H9 (cell line): Measurements from ENCODE around the gene SLC27A1. TPM values are rescaled to one million over a fixed set of nuclear protein-coding genes. Genes with fewer than 3 reads are reported as not detected.

ENCODE experiments used
- DNase-seq: peaks from one replicate; pipeline ENCODE4 v3.0.0-alpha.2; 2017
- H2AFZ ChIP-seq: one replicate; pipeline ENCODE4 v1.6.1; 2013; ENCODE audit warnings: mild to moderate bottlenecking, low read length, control low read depth, moderate library complexity
- H2AK5ac ChIP-seq: 2 replicates; pipeline ENCODE4 v1.6.1; 2013; ENCODE audit warnings: low read length, control low read depth, mixed read lengths; ENCODE audit not compliant: insufficient read length
- H2BK120ac ChIP-seq: one replicate; pipeline ENCODE4 v1.6.1; 2013; ENCODE audit warnings: low read depth, mild to moderate bottlenecking, low read length, control low read depth, inconsistent platforms; ENCODE audit not compliant: poor library complexity, severe bottlenecking
- H2BK12ac ChIP-seq: 2 replicates; pipeline ENCODE4 v1.6.1; 2013; ENCODE audit warnings: low read length, control low read depth, mixed read lengths, low read depth; ENCODE audit not compliant: insufficient read length
- H2BK15ac ChIP-seq: 2 replicates; pipeline ENCODE4 v1.6.1; 2013; ENCODE audit warnings: low read depth, low read length, control low read depth
- H2BK20ac ChIP-seq: one replicate; pipeline ENCODE4 v1.6.1; 2013; ENCODE audit warnings: low read depth, mild to moderate bottlenecking, low read length, control low read depth, inconsistent platforms; ENCODE audit not compliant: poor library complexity, severe bottlenecking
- H2BK5ac ChIP-seq: 2 replicates; pipeline ENCODE4 v1.6.1; 2013; ENCODE audit warnings: low read length, control low read depth, mixed read lengths; ENCODE audit not compliant: insufficient read length
- H3K14ac ChIP-seq: 2 replicates; pipeline ENCODE4 v1.6.1; 2013; ENCODE audit warnings: low read length, control low read depth; ENCODE audit not compliant: insufficient read depth
- H3K18ac ChIP-seq: 2 replicates; pipeline ENCODE4 v1.6.1; 2013; ENCODE audit warnings: low read depth, mild to moderate bottlenecking, mixed read lengths, low read length, control low read depth; ENCODE audit not compliant: insufficient read length
- H3K23ac ChIP-seq: 2 replicates; pipeline ENCODE4 v1.6.1; 2013; ENCODE audit warnings: low read length, control low read depth, mixed read lengths, low read depth; ENCODE audit not compliant: insufficient read length
- H3K23me2 ChIP-seq: 2 replicates; pipeline ENCODE4 v1.6.1; 2013; ENCODE audit warnings: low read depth, mild to moderate bottlenecking, mixed read lengths, low read length, control low read depth; ENCODE audit not compliant: insufficient read length, poor library complexity, severe bottlenecking
- H3K27ac ChIP-seq: 2 replicates; pipeline ENCODE4 v1.5.1; 2013; ENCODE audit warnings: low read length, control low read depth, mixed read lengths, low read depth; ENCODE audit not compliant: insufficient read length
- H3K27me3 ChIP-seq: 2 replicates; pipeline ENCODE4 v1.6.1; 2013; ENCODE audit warnings: low read length, control low read depth, inconsistent platforms; ENCODE audit not compliant: insufficient read depth
- H3K4ac ChIP-seq: 2 replicates; pipeline ENCODE4 v1.6.1; 2013; ENCODE audit warnings: low read depth, mild to moderate bottlenecking, control low read depth, inconsistent platforms, low read length, moderate library complexity
- H3K4me1 ChIP-seq: 2 replicates; pipeline ENCODE4 v1.6.1; 2013; ENCODE audit warnings: low read length, control low read depth, inconsistent platforms; ENCODE audit not compliant: insufficient read depth
- H3K4me2 ChIP-seq: 2 replicates; pipeline ENCODE4 v1.6.1; 2013; ENCODE audit warnings: low read length, control low read depth, mixed read lengths; ENCODE audit not compliant: insufficient read length, insufficient read depth
- H3K56ac ChIP-seq: 2 replicates; pipeline ENCODE4 v1.6.1; 2013; ENCODE audit warnings: low read depth, mild to moderate bottlenecking, mixed read lengths, low read length, control low read depth; ENCODE audit not compliant: insufficient read length
- H3K79me1 ChIP-seq: 2 replicates; pipeline ENCODE4 v1.6.1; 2013; ENCODE audit warnings: low read depth, mild to moderate bottlenecking, moderate library complexity, low read length, control low read depth, inconsistent platforms; ENCODE audit not compliant: insufficient read depth, poor library complexity, severe bottlenecking
- H3K79me2 ChIP-seq: 2 replicates; pipeline ENCODE4 v1.6.1; 2013; ENCODE audit warnings: low read length, control low read depth, inconsistent platforms; ENCODE audit not compliant: insufficient read depth
- H3K9ac ChIP-seq: 2 replicates; pipeline ENCODE4 v1.6.1; 2013; ENCODE audit warnings: low read length, control low read depth, mixed read lengths; ENCODE audit not compliant: insufficient read length; ENCODE audit errors: extremely low read depth
- H3K9me3 ChIP-seq: one replicate; pipeline ENCODE4 v1.6.1; 2013; ENCODE audit warnings: low read depth, low read length, inconsistent platforms; ENCODE audit not compliant: control insufficient read depth
- H3T11ph ChIP-seq: one replicate; pipeline ENCODE4 v1.6.1; 2013; ENCODE audit warnings: mild to moderate bottlenecking, low read length, control low read depth, inconsistent platforms
- H4K20me1 ChIP-seq: one replicate; pipeline ENCODE4 v1.6.1; 2013; ENCODE audit not compliant: control insufficient read depth, insufficient read length, insufficient read depth
- H4K5ac ChIP-seq: 2 replicates; pipeline ENCODE4 v1.6.1; 2013; ENCODE audit warnings: low read depth, mild to moderate bottlenecking, mixed read lengths, low read length, control low read depth; ENCODE audit not compliant: insufficient read length
- H4K8ac ChIP-seq: replicated peaks from 2 replicates; pipeline ENCODE4 v1.6.1; 2013; ENCODE audit warnings: low read length, control low read depth, mixed read lengths, low read depth; ENCODE audit not compliant: insufficient read length
- H4K91ac ChIP-seq: 2 replicates; pipeline ENCODE4 v1.6.1; 2013; ENCODE audit warnings: low read depth, mild to moderate bottlenecking, moderate library complexity, mixed read lengths, low read length, control low read depth; ENCODE audit not compliant: insufficient read length
- H3K27ac Mint-ChIP-seq, 3 experiments: 2 replicates in 2 of 3; 3 replicates in 1 of 3; pipeline ENCODE4 v1.8.0; 2020 to 2021; ENCODE audit warnings: mixed read lengths in 3 of 3, mild to moderate bottlenecking in 1 of 3, moderate library complexity in 1 of 3
- H3K27me3 Mint-ChIP-seq: 2 replicates; pipeline ENCODE4 v1.8.0; 2021; ENCODE audit warnings: low read depth, mild to moderate bottlenecking, moderate library complexity, mixed read lengths
- H3K36me3 Mint-ChIP-seq, 3 experiments: 2 replicates in 2 of 3; 3 replicates in 1 of 3; pipeline ENCODE4 v1.8.0; 2020 to 2021; ENCODE audit warnings: low read depth in 3 of 3, mixed read lengths in 3 of 3; ENCODE audit not compliant: insufficient read depth in 1 of 3
- H3K4me1 Mint-ChIP-seq, 2 experiments: 2 replicates each; pipeline ENCODE4 v1.8.0; 2020; ENCODE audit warnings: mixed read lengths in 2 of 2
- H3K4me3 Mint-ChIP-seq, 2 experiments: 2 replicates in 1 of 2; 3 replicates in 1 of 2; pipeline ENCODE4 v1.8.0; 2020 to 2021; ENCODE audit warnings: mild to moderate bottlenecking in 2 of 2, mixed read lengths in 2 of 2, moderate library complexity in 1 of 2
- H3K9me3 Mint-ChIP-seq, 2 experiments: 2 replicates in 1 of 2; 3 replicates in 1 of 2; pipeline ENCODE4 v1.8.0; 2020; ENCODE audit warnings: mild to moderate bottlenecking in 2 of 2, mixed read lengths in 2 of 2, moderate library complexity in 1 of 2
- WGBS: extraction: QIAGEN DNeasy Blood & Tissue Kit; methylation state at CpG from one replicate; pipeline ENCODE4 v1.1.7; 2013; ENCODE audit warnings: missing lambda C conversion rate, low lambda C conversion rate, mixed read lengths; ENCODE audit not compliant: insufficient read length; ENCODE audit errors: extremely low coverage; 5-methylcytosine and 5-hydroxymethylcytosine counted together
- total RNA-seq: library from RNA; stranded (reverse); gene quantifications from 2 replicates; pipeline ENCODE4 v1.2.1, GENCODE V29; 2021
- TF ChIP-seq, protein P1 (sequence below): fragments of 200-600 bp; sonication (generic); conservative IDR thresholded peaks from 3 replicates; pipeline ENCODE4 v1.8.0; 2021; ENCODE audit warnings: antibody characterized with exemption, mild to moderate bottlenecking

SLC27A1 gene
- total RNA-seq, 1 experiment from 2014 or later, result 6.4 TPM

GRCh38 chr19:17541184-17541759 lies 70.9 kb downstream of the SLC27A1 start:
- H4K91ac ChIP-seq, result no peak overlapping the region
- H4K5ac ChIP-seq, result no peak overlapping the region
- peaks cover 44% of the 10 kb centered on the region for H3K27me3 Mint-ChIP-seq
- H3K18ac ChIP-seq, result no peak overlapping the region
- no peak overlapping the region for H2AK5ac ChIP-seq
- no peak overlapping the region for H3K14ac ChIP-seq
- H3K4me2 ChIP-seq, result no peak overlapping the region
- H3T11ph ChIP-seq, result no peak overlapping the region
- no peaks in the 10 kb centered on the region for H3K79me2 ChIP-seq
- no peaks in the 10 kb centered on the region for H3K79me1 ChIP-seq
- no peak overlapping the region for H2BK12ac ChIP-seq
- DNase-seq, result no peak
- H3K27ac ChIP-seq, result no peak overlapping the region
- peaks cover 7% of the 10 kb centered on the region for H3K23me2 ChIP-seq
- no peak overlapping the region for H3K23ac ChIP-seq
- TF ChIP-seq, protein P1, sequence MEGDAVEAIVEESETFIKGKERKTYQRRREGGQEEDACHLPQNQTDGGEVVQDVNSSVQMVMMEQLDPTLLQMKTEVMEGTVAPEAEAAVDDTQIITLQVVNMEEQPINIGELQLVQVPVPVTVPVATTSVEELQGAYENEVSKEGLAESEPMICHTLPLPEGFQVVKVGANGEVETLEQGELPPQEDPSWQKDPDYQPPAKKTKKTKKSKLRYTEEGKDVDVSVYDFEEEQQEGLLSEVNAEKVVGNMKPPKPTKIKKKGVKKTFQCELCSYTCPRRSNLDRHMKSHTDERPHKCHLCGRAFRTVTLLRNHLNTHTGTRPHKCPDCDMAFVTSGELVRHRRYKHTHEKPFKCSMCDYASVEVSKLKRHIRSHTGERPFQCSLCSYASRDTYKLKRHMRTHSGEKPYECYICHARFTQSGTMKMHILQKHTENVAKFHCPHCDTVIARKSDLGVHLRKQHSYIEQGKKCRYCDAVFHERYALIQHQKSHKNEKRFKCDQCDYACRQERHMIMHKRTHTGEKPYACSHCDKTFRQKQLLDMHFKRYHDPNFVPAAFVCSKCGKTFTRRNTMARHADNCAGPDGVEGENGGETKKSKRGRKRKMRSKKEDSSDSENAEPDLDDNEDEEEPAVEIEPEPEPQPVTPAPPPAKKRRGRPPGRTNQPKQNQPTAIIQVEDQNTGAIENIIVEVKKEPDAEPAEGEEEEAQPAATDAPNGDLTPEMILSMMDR, result no peak
- H3K9me3 ChIP-seq, result no peaks in the 10 kb centered on the region
- H3K4me1 Mint-ChIP-seq, result peaks cover 9 to 13% of the 10 kb centered on the region in 2 experiments
- H3K4me1 ChIP-seq, result no peaks in the 10 kb centered on the region
- H3K4ac ChIP-seq, result no peak overlapping the region
- no peak overlapping the region for H2BK20ac ChIP-seq
- H3K36me3 Mint-ChIP-seq, result no peaks in the 10 kb centered on the region; a peak in 1 of 7 replicates
- no CpG with 5 or more reads among the region's 4 CpGs for WGBS
- H3K27ac Mint-ChIP-seq, result no peak overlapping the region
- H3K4me3 Mint-ChIP-seq, result no peak overlapping the region
- H2BK5ac ChIP-seq, result no peak overlapping the region
- no peak overlapping the region for H3K9ac ChIP-seq
- H4K8ac ChIP-seq, result no peak overlapping the region
- H2BK15ac ChIP-seq, result no peak overlapping the region
- no peak overlapping the region for H2BK120ac ChIP-seq
- peaks cover 0 to 6% of the 10 kb centered on the region in 2 experiments; a peak in 3 of 5 replicates for H3K9me3 Mint-ChIP-seq
- no peaks in the 10 kb centered on the region; the same call in 1 of the 2 replicates for H3K27me3 ChIP-seq
- no peak overlapping the region for H3K56ac ChIP-seq
- no peaks in the 10 kb centered on the region for H4K20me1 ChIP-seq
- no peak overlapping the region for H2AFZ ChIP-seq
